GM12873 (cell line): ENCODE measurements around the gene CDS1.

Experiments
- TF ChIP-seq, protein P1 (sequence below): IDR thresholded peaks from 2 replicates; pipeline ENCODE4 v1.5.1; 2012; ENCODE audit warnings: low read depth, mild to moderate bottlenecking, moderate library complexity, low read length, control low read depth; ENCODE audit not compliant: insufficient read depth; ENCODE audit errors: missing control alignments

Gene CDS1

DNA sequence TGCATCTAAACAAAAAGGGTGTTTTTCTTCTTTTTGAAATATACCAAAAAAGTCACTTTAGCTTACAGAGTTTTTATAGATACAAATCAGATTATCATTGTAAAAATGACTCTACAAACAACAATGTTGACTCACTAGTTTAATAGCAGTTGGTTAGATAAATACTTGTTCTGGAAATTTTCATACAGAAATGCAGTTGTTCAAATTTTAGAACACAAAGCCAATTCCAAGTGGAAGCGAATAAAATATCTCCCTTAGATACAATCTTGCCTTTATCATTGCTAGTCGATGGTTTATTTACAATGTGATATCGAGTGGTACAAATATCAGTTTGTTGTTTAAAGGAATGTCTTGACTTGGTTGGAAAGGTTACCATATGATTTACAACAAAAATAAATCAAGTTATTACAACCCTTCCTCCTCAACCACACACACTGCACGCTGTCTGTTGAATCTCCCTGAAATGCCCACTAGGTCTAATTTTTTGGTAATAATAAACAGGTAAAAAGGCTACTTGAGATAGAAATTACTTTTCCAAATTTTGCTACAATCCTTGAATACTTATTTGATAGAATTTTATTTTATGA, 114.8 kb downstream of the CDS1 start:
- TF ChIP-seq, protein P1, sequence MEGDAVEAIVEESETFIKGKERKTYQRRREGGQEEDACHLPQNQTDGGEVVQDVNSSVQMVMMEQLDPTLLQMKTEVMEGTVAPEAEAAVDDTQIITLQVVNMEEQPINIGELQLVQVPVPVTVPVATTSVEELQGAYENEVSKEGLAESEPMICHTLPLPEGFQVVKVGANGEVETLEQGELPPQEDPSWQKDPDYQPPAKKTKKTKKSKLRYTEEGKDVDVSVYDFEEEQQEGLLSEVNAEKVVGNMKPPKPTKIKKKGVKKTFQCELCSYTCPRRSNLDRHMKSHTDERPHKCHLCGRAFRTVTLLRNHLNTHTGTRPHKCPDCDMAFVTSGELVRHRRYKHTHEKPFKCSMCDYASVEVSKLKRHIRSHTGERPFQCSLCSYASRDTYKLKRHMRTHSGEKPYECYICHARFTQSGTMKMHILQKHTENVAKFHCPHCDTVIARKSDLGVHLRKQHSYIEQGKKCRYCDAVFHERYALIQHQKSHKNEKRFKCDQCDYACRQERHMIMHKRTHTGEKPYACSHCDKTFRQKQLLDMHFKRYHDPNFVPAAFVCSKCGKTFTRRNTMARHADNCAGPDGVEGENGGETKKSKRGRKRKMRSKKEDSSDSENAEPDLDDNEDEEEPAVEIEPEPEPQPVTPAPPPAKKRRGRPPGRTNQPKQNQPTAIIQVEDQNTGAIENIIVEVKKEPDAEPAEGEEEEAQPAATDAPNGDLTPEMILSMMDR: no peak

DNA sequence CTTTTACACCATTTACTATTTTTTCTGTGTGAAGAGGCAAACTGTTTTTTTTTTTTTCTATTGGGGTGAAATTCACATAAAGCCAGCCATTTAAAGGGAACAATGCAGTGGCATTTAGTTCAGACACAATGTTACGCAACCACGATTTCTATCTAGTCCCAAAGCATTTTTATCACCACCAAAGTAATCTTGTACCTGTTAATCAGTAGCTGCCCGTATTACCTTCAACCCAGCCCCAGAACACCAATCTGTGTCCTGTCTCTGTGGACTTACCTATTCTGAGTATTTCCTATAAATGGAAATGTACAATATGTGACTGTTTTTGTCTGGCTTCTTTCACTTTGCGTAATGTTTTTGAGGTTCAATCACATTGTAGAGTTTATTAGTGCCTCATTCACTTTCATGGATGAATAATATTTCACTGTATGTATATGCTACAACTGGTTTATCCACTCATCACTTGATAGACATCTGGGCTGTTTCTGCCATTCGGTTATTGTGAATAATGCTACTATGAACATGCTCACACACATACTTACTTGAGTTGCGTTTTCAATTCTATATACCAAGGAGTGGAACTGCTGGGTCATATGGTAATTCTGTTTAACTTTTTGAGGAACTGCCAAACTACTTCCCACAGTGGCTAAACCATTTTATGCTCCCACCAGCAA, 116.2 kb downstream of the CDS1 start:
- TF ChIP-seq, protein P1: no peak
